ENCODE results near the gene RIN3. TPM values are rescaled to one million over a fixed set of nuclear protein-coding genes. Genes with fewer than 3 reads are reported as not detected.

Gene RIN3
- total RNA-seq, 6 experiments from 2014 or later = 19.7 to 26.0 (median 24.6) TPM

DNA sequence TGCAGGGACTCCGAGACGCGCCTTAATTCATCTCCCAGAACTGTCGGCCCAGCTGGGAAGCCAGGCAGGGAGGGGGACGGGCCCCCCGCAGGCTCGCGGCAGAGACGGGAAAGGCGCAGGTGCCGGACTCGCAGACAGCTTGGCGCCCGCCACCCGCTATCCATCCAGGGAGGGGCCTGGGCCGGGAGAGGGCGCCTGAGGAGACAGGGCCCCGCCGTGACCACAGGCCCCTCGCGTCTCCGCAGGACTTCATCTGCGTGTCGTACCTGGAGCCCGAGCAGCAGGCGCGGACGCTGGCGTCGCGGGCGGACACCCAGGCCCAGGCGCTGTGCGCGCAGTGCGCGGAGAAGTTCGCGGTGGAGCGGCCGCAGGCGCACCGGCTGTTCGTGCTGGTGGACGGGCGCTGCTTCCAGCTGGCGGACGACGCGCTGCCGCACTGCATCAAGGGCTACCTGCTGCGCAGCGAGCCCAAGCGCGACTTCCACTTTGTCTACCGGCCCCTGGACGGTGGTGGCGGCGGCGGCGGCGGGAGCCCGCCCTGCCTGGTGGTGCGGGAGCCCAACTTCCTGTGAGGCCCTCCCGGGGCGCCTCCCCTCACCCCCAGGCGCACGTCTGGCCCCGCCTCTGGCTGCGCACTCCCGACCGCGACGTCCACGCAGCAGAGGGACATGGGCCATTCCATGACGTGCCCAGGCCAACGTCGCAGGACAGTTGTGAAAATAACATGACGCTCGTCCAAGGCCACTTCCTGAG lies 174.3 kb downstream of the RIN3 start:
- Mint-ChIP-seq H3K27ac (no peak overlapping the region), H3K9me3 (no peaks in the 10 kb centered on the region), H3K4me3 (no peak overlapping the region), H3K36me3 (ENCODE audit: low read depth) (no peaks in the 10 kb centered on the region), H3K27me3 (ENCODE audit: insufficient read depth) (peaks cover 9% of the 10 kb centered on the region), H3K4me1 (ENCODE audit: low read depth) (no peaks in the 10 kb centered on the region)
- DNase-seq = no peak
- no peak for TF ChIP-seq CTCF (IDR thresholded peaks at IDR 0.05)

GRCh38 chr14:92688434-92689375 lies 175.1 kb downstream of the RIN3 start:
- H3K27me3 Mint-ChIP-seq (ENCODE audit: insufficient read depth) = peaks cover 9% of the 10 kb centered on the region
- no peaks in the 10 kb centered on the region for H3K36me3 Mint-ChIP-seq (ENCODE audit: low read depth)
- H3K27ac Mint-ChIP-seq = no peak overlapping the region
- H3K9me3 Mint-ChIP-seq = no peaks in the 10 kb centered on the region
- no peaks in the 10 kb centered on the region for H3K4me1 Mint-ChIP-seq (ENCODE audit: low read depth)
- DNase-seq = no peak
- no peak overlapping the region for H3K4me3 Mint-ChIP-seq
- no peak for TF ChIP-seq CTCF (IDR thresholded peaks at IDR 0.05)

DNA sequence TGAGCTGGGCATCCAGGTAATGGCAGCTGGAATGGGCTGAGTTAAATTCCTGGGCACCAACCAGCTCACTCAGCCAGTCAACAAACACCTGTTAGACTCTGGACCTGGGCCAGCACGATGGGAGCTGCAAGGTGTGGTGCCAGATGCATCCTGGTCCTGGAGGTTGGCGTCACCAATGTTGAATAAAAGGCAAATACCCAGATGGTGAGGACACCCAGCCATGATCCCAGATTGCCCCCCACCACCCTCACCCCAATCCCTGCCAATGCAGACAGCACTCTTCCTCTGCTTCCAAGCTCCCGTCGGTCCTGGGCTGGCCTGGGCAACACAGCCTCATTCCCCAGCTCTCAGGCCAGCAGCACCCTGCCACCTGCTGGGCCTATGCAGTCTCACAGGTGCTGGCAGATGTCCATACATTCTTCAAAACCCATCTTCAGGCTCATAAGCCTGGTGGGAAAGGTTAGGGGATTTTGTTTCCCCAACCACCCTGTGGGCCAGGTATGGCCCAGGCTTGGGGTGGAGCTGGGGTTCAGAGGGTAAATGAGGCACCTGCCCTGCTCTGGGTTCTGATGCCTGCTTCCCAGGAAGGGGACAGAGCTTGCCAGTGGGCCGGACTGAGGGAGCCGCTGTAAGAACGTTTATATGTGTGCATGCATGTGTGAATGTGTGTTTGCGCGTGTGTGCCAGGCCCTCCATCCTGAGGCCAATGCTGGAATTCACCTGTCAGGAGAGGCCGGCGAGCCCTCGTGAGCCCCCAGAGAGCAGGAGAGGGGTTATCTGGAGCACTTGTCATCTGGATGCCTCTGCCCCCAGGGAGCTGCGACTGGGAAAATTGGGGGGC lies 176.8 kb downstream of the RIN3 start:
- H3K4me3 Mint-ChIP-seq = no peak overlapping the region
- H3K27ac Mint-ChIP-seq = no peak overlapping the region
- peaks cover 13% of the 10 kb centered on the region for H3K4me1 Mint-ChIP-seq (ENCODE audit: low read depth)

DNA sequence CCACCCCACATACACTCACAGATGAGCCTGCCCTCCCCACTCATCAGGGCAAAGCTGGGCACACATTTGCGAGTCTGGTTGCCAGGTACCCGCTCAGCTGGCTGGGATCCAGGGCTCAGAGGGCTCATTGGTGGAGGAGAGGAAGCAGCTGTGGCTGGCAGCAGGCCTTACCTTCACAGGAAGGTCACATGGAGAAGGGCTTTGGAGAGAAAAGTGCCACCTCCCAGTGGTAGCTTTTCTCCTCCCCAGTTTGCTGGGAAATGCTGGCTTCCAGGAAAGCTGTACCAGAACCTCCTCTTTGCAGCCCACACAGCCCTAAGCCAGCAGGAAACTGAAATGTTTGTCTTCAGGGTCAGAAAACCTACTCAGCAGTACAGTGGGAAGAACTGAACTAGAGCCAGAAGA lies 179.2 kb downstream of the RIN3 start:
- no peak for TF ChIP-seq CTCF (IDR thresholded peaks at IDR 0.05)
- Mint-ChIP-seq H3K9me3 (no peaks in the 10 kb centered on the region), H3K27me3 (ENCODE audit: insufficient read depth) (peaks cover 21% of the 10 kb centered on the region), H3K27ac (no peak overlapping the region), H3K36me3 (ENCODE audit: low read depth) (no peaks in the 10 kb centered on the region), H3K4me1 (ENCODE audit: low read depth) (peaks cover 13% of the 10 kb centered on the region), H3K4me3 (no peak overlapping the region)
- no peak for DNase-seq

More for the DNA sequence above, 176.8 kb downstream of the RIN3 start:
- peak; percentile 77 for TF ChIP-seq CTCF (IDR thresholded peaks at IDR 0.05)
- peak; percentile 46 for DNase-seq
- Mint-ChIP-seq H3K36me3 (ENCODE audit: low read depth) (no peaks in the 10 kb centered on the region), H3K9me3 (no peaks in the 10 kb centered on the region), H3K27me3 (ENCODE audit: insufficient read depth) (peaks cover 16% of the 10 kb centered on the region)

Data from HFFc6 (cell line).